SK-N-SH (cell line): Measurements from ENCODE around the gene SAMD9. TPM values are rescaled to one million over a fixed set of nuclear protein-coding genes. Genes with fewer than 3 reads are reported as not detected.
"Not testable (repeated sequence)": the region's sequence is repeated elsewhere in the genome, so short reads cannot be mapped to it uniquely, and the experiment has no call there.

Experiments used
- CTCF ChIA-PET: fragments of 300-600, 350-600 bp; formaldehyde crosslinking; extraction: SDS; loops from one replicate; lab custom pipeline; 2021; lab: Yijun Ruan, JAX
- POLR2A ChIA-PET: fragments of 350-600 bp; sonication (Branson Sonifier 250); formaldehyde crosslinking; extraction: SDS; loops from one replicate; lab custom pipeline; 2020; ENCODE audit warnings: antibody characterized with exemption, inconsistent platforms; lab: Yijun Ruan, JAX
- DNase-seq: peaks from one replicate; pipeline ENCODE4 v3.0.0; 2012
- H2AFZ ChIP-seq: fragments of 200-600 bp; sonication (generic); 2 replicates; pipeline ENCODE4 v1.8.1; 2016; ENCODE audit warnings: antibody characterized with exemption, mild to moderate bottlenecking, low read depth
- H3F3A ChIP-seq: fragments of 200-600 bp; sonication (generic); replicated peaks from 2 replicates; pipeline ENCODE3; 2016; ENCODE audit warnings: antibody characterized with exemption, mild to moderate bottlenecking; ENCODE audit not compliant: insufficient read depth
- H3K27ac ChIP-seq, 2 experiments: fragments of 200-500 bp in 1 of 2; fragments of 200-600 bp in 1 of 2; sonication (Bioruptor generic) in 1 of 2; sonication (generic), shearing (Covaris generic) in 1 of 2; 2 replicates each; pipeline versions ENCODE4 v1.5.1 to v1.6.1; 2014 to 2016; ENCODE audit warnings: low read depth in 2 of 2, inconsistent platforms in 1 of 2, low read length in 1 of 2, mild to moderate bottlenecking in 1 of 2, mixed read lengths in 1 of 2
- H3K27me3 ChIP-seq: fragments of 200-600 bp; sonication (generic), shearing (Covaris generic); 2 replicates; pipeline ENCODE4 v1.6.1; 2016; ENCODE audit warnings: mixed run types; ENCODE audit not compliant: insufficient read depth
- H3K36me3 ChIP-seq, 2 experiments: fragments of 200-500 bp in 1 of 2; fragments of 200-600 bp in 1 of 2; sonication (Bioruptor generic) in 1 of 2; sonication (generic) in 1 of 2; replicated peaks in 1 of 2; 2 replicates each; pipeline versions ENCODE3 to v1.5.1; 2014 to 2016; ENCODE audit warnings: low read length in 1 of 2, mild to moderate bottlenecking in 1 of 2; ENCODE audit not compliant: insufficient read depth in 2 of 2, control insufficient read depth in 1 of 2
- H3K4me1 ChIP-seq, 2 experiments: fragments of 200-500 bp in 1 of 2; fragments of 200-600 bp in 1 of 2; sonication (Bioruptor generic) in 1 of 2; sonication (generic), shearing (Covaris generic) in 1 of 2; 2 replicates each; pipeline versions ENCODE4 v1.5.1 to v1.6.1; 2014 to 2016; ENCODE audit warnings: low read depth in 1 of 2, low read length in 1 of 2, mixed run types in 1 of 2; ENCODE audit not compliant: insufficient read depth in 2 of 2, control insufficient read depth in 1 of 2
- H3K4me2 ChIP-seq: fragments of 200-600 bp; sonication (generic), shearing (Covaris generic); 2 replicates; pipeline ENCODE4 v1.6.1; 2017; ENCODE audit warnings: mixed run types
- H3K4me3 ChIP-seq, 2 experiments: fragments of 200-500 bp in 1 of 2; fragments of 200-600 bp in 1 of 2; sonication (Bioruptor generic) in 1 of 2; sonication (generic), shearing (Covaris generic) in 1 of 2; 2 replicates each; pipeline versions ENCODE4 v1.5.1 to v1.8.1; 2014 to 2016; ENCODE audit warnings: low read depth in 2 of 2, inconsistent platforms in 1 of 2, low read length in 1 of 2, mild to moderate bottlenecking in 1 of 2, mixed read lengths in 1 of 2, moderate library complexity in 1 of 2
- H3K79me2 ChIP-seq: fragments of 200-600 bp; sonication (generic); 2 replicates; pipeline ENCODE4 v1.8.1; 2017; ENCODE audit warnings: mild to moderate bottlenecking; ENCODE audit not compliant: insufficient read depth
- H3K9ac ChIP-seq: fragments of 200-600 bp; sonication (generic); 2 replicates; pipeline ENCODE4 v1.6.1; 2017; ENCODE audit warnings: mixed run types
- H3K9me2 ChIP-seq: fragments of 200-600 bp; sonication (generic); 2 replicates; pipeline ENCODE4 v1.6.1; 2017; ENCODE audit warnings: mixed run types
- H3K9me3 ChIP-seq: fragments of 200-600 bp; sonication (generic); 2 replicates; pipeline ENCODE4 v1.6.1; 2017; ENCODE audit warnings: mixed run types, mild to moderate bottlenecking, moderate library complexity
- H4K20me1 ChIP-seq: fragments of 200-600 bp; sonication (generic); 2 replicates; pipeline ENCODE4 v1.6.1; 2017; ENCODE audit warnings: mild to moderate bottlenecking, mixed run types; ENCODE audit not compliant: insufficient read depth
- ELF1 ChIP-seq: IDR thresholded peaks from 2 replicates; pipeline ENCODE4 v1.4.0; 2012
- EZH2phosphoT487 ChIP-seq: fragments of 200-600 bp; sonication (generic); IDR thresholded peaks from 2 replicates; pipeline ENCODE4 v1.6.1; 2017; ENCODE audit warnings: low read depth, mixed run types, mild to moderate bottlenecking, antibody characterized with exemption, moderate library complexity, borderline replicate concordance
- FOSL2 ChIP-seq: IDR thresholded peaks from 2 replicates; pipeline ENCODE4 v1.4.0; 2012; ENCODE audit warnings: low read depth, mild to moderate bottlenecking, moderate library complexity, borderline replicate concordance
- FOXM1 ChIP-seq: IDR thresholded peaks from 2 replicates; pipeline ENCODE4 v1.4.0; 2012; ENCODE audit warnings: low read depth, mild to moderate bottlenecking
- MEF2A ChIP-seq: IDR thresholded peaks from 2 replicates; pipeline ENCODE4 v1.4.0; 2012; ENCODE audit warnings: low read depth, borderline replicate concordance
- RAD21 ChIP-seq: IDR thresholded peaks from 2 replicates; pipeline ENCODE4 v1.6.1; 2012; ENCODE audit warnings: mild to moderate bottlenecking, low read length
- RCOR1 ChIP-seq: fragments of 150-350 bp; IDR thresholded peaks from 2 replicates; pipeline ENCODE4 v1.6.1; 2017; ENCODE audit warnings: antibody characterized with exemption, low read length
- TAF1 ChIP-seq: IDR thresholded peaks from 2 replicates; pipeline ENCODE4 v1.6.1; 2012; ENCODE audit warnings: low read depth, mild to moderate bottlenecking, low read length, moderate library complexity, borderline replicate concordance
- USF1 ChIP-seq: IDR thresholded peaks from 2 replicates; pipeline ENCODE4 v1.4.0; 2012; ENCODE audit warnings: low read depth, borderline replicate concordance
- WGBS: methylation state at CpG from one replicate; pipeline ENCODE4 v1.1.6; 2017; ENCODE audit warnings: low lambda C conversion rate; 5-methylcytosine and 5-hydroxymethylcytosine counted together
- polyA plus RNA-seq, 3 experiments: library from polyadenylated mRNA; depleted of rRNA; stranded (reverse); fragments of >200 nt; gene quantifications; 2 replicates each; pipeline ENCODE4 v1.2.3, GENCODE V29; 2012
- TF ChIP-seq, protein P1 (sequence below): fragments of 150-350 bp; IDR thresholded peaks from 2 replicates; pipeline ENCODE4 v1.6.1; 2016; ENCODE audit warnings: mild to moderate bottlenecking, low read depth, low read length
- TF ChIP-seq, protein P2 (sequence below): IDR thresholded peaks from 2 replicates; pipeline ENCODE4 v1.6.1; 2012; ENCODE audit warnings: mild to moderate bottlenecking, low read depth, low read length, moderate library complexity

The SAMD9 gene
- polyA plus RNA-seq, 1 of the 3 experiments (the other 2 are of a cell fraction), result 0.95 TPM

- TF ChIP-seq, protein P1, sequence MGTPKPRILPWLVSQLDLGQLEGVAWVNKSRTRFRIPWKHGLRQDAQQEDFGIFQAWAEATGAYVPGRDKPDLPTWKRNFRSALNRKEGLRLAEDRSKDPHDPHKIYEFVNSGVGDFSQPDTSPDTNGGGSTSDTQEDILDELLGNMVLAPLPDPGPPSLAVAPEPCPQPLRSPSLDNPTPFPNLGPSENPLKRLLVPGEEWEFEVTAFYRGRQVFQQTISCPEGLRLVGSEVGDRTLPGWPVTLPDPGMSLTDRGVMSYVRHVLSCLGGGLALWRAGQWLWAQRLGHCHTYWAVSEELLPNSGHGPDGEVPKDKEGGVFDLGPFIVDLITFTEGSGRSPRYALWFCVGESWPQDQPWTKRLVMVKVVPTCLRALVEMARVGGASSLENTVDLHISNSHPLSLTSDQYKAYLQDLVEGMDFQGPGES, result no peak
- TF ChIP-seq RAD21 (no peak), MEF2A (no peak), EZH2phosphoT487 (no peak), FOSL2 (no peak)
- TF ChIP-seq, protein P2, sequence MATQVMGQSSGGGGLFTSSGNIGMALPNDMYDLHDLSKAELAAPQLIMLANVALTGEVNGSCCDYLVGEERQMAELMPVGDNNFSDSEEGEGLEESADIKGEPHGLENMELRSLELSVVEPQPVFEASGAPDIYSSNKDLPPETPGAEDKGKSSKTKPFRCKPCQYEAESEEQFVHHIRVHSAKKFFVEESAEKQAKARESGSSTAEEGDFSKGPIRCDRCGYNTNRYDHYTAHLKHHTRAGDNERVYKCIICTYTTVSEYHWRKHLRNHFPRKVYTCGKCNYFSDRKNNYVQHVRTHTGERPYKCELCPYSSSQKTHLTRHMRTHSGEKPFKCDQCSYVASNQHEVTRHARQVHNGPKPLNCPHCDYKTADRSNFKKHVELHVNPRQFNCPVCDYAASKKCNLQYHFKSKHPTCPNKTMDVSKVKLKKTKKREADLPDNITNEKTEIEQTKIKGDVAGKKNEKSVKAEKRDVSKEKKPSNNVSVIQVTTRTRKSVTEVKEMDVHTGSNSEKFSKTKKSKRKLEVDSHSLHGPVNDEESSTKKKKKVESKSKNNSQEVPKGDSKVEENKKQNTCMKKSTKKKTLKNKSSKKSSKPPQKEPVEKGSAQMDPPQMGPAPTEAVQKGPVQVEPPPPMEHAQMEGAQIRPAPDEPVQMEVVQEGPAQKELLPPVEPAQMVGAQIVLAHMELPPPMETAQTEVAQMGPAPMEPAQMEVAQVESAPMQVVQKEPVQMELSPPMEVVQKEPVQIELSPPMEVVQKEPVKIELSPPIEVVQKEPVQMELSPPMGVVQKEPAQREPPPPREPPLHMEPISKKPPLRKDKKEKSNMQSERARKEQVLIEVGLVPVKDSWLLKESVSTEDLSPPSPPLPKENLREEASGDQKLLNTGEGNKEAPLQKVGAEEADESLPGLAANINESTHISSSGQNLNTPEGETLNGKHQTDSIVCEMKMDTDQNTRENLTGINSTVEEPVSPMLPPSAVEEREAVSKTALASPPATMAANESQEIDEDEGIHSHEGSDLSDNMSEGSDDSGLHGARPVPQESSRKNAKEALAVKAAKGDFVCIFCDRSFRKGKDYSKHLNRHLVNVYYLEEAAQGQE, result no peak
Observed at GRCh38 chr7:93060865-93061264, 56.9 kb downstream of the SAMD9 start (continued).

DNA sequence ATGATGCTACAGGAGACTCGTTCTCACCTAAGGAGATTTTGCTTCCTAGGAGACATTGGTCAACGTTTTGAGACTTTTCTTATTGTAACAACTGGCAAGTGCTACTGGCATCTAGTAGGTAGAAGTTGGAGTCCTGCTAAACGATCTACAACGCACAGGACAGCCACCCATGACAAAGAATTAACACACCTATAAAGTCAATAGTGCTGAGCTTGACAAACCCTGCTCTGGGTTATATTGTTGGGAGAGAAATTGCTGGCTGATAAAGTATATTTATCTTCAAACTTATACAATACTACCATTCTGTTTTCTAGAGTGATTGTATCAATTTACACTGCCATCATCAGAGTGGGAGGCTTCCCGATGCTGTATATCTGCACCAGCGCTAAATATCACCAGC, 57.8 kb downstream of the SAMD9 start:
- Histone ChIP-seq H3K9me2 (no peaks in the 10 kb centered on the region), H3K79me2 (no peaks in the 10 kb centered on the region), H3K4me3 (no peak overlapping the region), H3K27me3 (no peaks in the 10 kb centered on the region; the same call in 1 of the 2 replicates), H3K9ac (no peak overlapping the region), H3K4me2 (no peak overlapping the region), H2AFZ (no peak overlapping the region), H3K27ac (no peak overlapping the region), H4K20me1 (no peaks in the 10 kb centered on the region), H3K9me3 (no peaks in the 10 kb centered on the region), H3K36me3 (no peaks in the 10 kb centered on the region), H3K4me1 (no peaks in the 10 kb centered on the region), H3F3A (no peaks in the 10 kb centered on the region)
- POLR2A ChIA-PET, result no interaction called here
- WGBS, result 46% methylated on average over 6 of the region's 6 CpGs
- CTCF ChIA-PET, result interaction anchor here (1.2 to 3.2 kb wide), 4 partner anchors 439 to 612 kb away, joined by 3 to 13 read pairs (median 4); partner anchors contain the start of genes GATAD1, PEX1 and RBM48
- no peak for DNase-seq
- TF ChIP-seq ELF1 (no peak), FOSL2 (no peak), TAF1 (no peak), FOXM1 (no peak), RAD21 (no peak), USF1 (no peak), RCOR1 (no peak)

DNA sequence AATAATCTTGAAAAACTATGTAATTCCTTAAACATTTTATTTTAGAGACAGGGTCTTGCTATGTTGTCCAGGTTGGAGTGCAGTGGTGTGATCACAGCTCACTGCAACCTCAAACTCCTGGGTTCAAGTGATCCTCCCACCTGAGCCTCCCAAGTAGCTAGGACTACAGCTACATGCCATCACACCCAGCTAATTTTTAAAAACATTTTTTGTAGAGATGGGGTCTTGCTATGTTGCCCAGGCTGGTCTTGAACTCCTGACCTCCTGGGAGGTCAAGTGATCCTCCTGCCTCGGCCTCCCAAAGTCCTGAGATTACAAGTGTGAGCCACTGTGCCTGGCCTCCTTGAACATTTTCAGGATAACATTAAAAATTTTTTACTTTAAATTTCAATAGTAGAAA, 61.2 kb downstream of the SAMD9 start:
- H3K4me2 ChIP-seq, H3K27ac ChIP-seq, H3K9me2 ChIP-seq, H2AFZ ChIP-seq, H3K4me3 ChIP-seq, POLR2A ChIA-PET, H3K27me3 ChIP-seq, H3K79me2 ChIP-seq, H3F3A ChIP-seq, H3K36me3 ChIP-seq, H3K4me1 ChIP-seq, H3K9ac ChIP-seq, H3K9me3 ChIP-seq, H4K20me1 ChIP-seq, DNase-seq: not testable (repeated sequence)
- 40% methylated on average over 1 of the region's 1 CpG for WGBS
- CTCF ChIA-PET, result interaction anchor here (0.8 to 3.2 kb wide), 4 partner anchors 10 to 632 kb away, joined by 3 to 13 read pairs (median 3); no protein-coding TSS in a partner anchor
